GM21526 (cell line): ENCODE results near the gene CYTH2.

Experiments used
- ATAC-seq: cut with Tn5 transposase; IDR thresholded peaks from one replicate; pipeline ENCODE4 v1.9.1; 2021; ENCODE audit warnings: moderate library complexity; ENCODE audit not compliant: unreplicated experiment, low FRiP score

CYTH2 gene

GRCh38 chr19:48452289-48453190 lies 16.6 kb upstream of the CYTH2 start:
- no peak for ATAC-seq

GRCh38 chr19:48454150-48454730 lies 14.9 kb upstream of the CYTH2 start:
- ATAC-seq, result no peak

GRCh38 chr19:48455171-48455907 lies 13.8 kb upstream of the CYTH2 start, which contains the start of gene KCNJ14:
TSS of gene KCNJ14 (plus strand) at chr19:48455574. CDS start at chr19:48461725, 6,151 bp downstream.
- no peak for ATAC-seq

- ATAC-seq, result no peak
Measured at GRCh38 chr19:48455908-48456562, 13.1 kb upstream of the CYTH2 start.

GRCh38 chr19:48456864-48457263 lies 12.3 kb upstream of the CYTH2 start:
- no peak for ATAC-seq

- ATAC-seq, result no peak
Measured at GRCh38 chr19:48458016-48458415, 11.2 kb upstream of the CYTH2 start.

- ATAC-seq, result no peak
Measured at GRCh38 chr19:48461651-48461981, 7.6 kb upstream of the CYTH2 start.

- ATAC-seq, result no peak
Measured at GRCh38 chr19:48461982-48462655, 7.0 kb upstream of the CYTH2 start.

GRCh38 chr19:48465215-48465614 lies 4.0 kb upstream of the CYTH2 start:
- no peak for ATAC-seq

- no peak for ATAC-seq
Measured at GRCh38 chr19:48466561-48467325, 2.4 kb upstream of the CYTH2 start.

GRCh38 chr19:48468772-48469288 lies 339 bp upstream of the CYTH2 start:
- peak; percentile 83 for ATAC-seq

GRCh38 chr19:48469934-48470680 lies 938 bp downstream of the CYTH2 start:
- no peak for ATAC-seq

GRCh38 chr19:48470856-48471255 lies 1.7 kb downstream of the CYTH2 start:
- no peak for ATAC-seq

GRCh38 chr19:48471836-48472235 lies 2.7 kb downstream of the CYTH2 start:
- ATAC-seq, result no peak

- ATAC-seq, result no peak
Measured at GRCh38 chr19:48473161-48473966, 4.2 kb downstream of the CYTH2 start.

GRCh38 chr19:48474084-48474592 lies 5.0 kb downstream of the CYTH2 start:
- no peak for ATAC-seq

GRCh38 chr19:48475369-48476068 lies 6.3 kb downstream of the CYTH2 start:
- ATAC-seq, result no peak
